Fibroblast of lung (primary cell): ENCODE data around the gene TSPAN2. TPM values are rescaled to one million over a fixed set of nuclear protein-coding genes. Genes with fewer than 3 reads are reported as not detected.
A peak's percentile ranks its signal among the peaks of the same experiment; 100 is the strongest.

Experiments
- DNase-seq, 2 donors: peaks; one replicate each; pipeline versions ENCODE4 v3.0.0 to v3.0.0-alpha.2; 2010; ENCODE audit warnings: low read depth in 2 of 2
- H2AFZ ChIP-seq: 2 replicates; pipeline ENCODE4 v1.5.1; 2012; ENCODE audit warnings: low read length, control low read depth, inconsistent platforms
- H3K27ac ChIP-seq: 2 replicates; pipeline ENCODE4 v1.5.1; 2011; ENCODE audit warnings: low read length, control low read depth; ENCODE audit not compliant: insufficient read depth
- H3K27me3 ChIP-seq: 2 replicates; pipeline ENCODE4 v1.5.1; 2011; ENCODE audit warnings: mild to moderate bottlenecking, low read length; ENCODE audit not compliant: control insufficient read depth, insufficient read depth
- H3K36me3 ChIP-seq: 2 replicates; pipeline ENCODE4 v1.5.1; 2011; ENCODE audit warnings: low read length; ENCODE audit not compliant: control insufficient read depth, insufficient read depth
- H3K4me1 ChIP-seq: 2 replicates; pipeline ENCODE4 v1.5.1; 2011; ENCODE audit warnings: low read length; ENCODE audit not compliant: control insufficient read depth, insufficient read depth; ENCODE audit errors: extremely low read depth
- H3K4me2 ChIP-seq: 2 replicates; pipeline ENCODE4 v1.5.1; 2011; ENCODE audit warnings: low read length, control low read depth; ENCODE audit not compliant: insufficient read depth; ENCODE audit errors: extremely low read depth
- H3K4me3 ChIP-seq, 4 experiments: fragments of 200-600 bp in 1 of 4; sonication (generic) in 1 of 4; replicated peaks in 1 of 4; 2 replicates each; pipeline ENCODE4 v1.5.1; 2011 to 2016; ENCODE audit warnings: low read length in 4 of 4, low read depth in 3 of 4, mild to moderate bottlenecking in 3 of 4, control low read depth in 2 of 4, inconsistent platforms in 1 of 4, mixed read lengths in 1 of 4; ENCODE audit not compliant: insufficient read depth in 1 of 4; ENCODE audit errors: control extremely low read depth in 1 of 4
- H3K79me2 ChIP-seq: 2 replicates; pipeline ENCODE4 v1.5.1; 2012; ENCODE audit warnings: mild to moderate bottlenecking, low read length, inconsistent platforms; ENCODE audit not compliant: control insufficient read depth, insufficient read depth
- H3K9ac ChIP-seq: 2 replicates; pipeline ENCODE4 v1.5.1; 2011; ENCODE audit warnings: mild to moderate bottlenecking, low read length, control low read depth; ENCODE audit not compliant: insufficient read depth
- H3K9me3 ChIP-seq: 2 replicates; pipeline ENCODE4 v1.5.1; 2012; ENCODE audit warnings: low read depth, low read length; ENCODE audit not compliant: control insufficient read depth, insufficient read depth
- H4K20me1 ChIP-seq: 2 replicates; pipeline ENCODE4 v1.5.1; 2011; ENCODE audit warnings: low read length; ENCODE audit not compliant: control insufficient read depth, insufficient read depth; ENCODE audit errors: extremely low read depth
- CTCF ChIP-seq, 2 donors: IDR thresholded peaks in 1 of 2; conservative IDR thresholded peaks in 1 of 2; 1 replicate in 1 of 2; 2 replicates in 1 of 2; pipeline ENCODE4 v1.5.1; 2011 to 2012; ENCODE audit warnings: low read length in 2 of 2, control low read depth in 1 of 2, inconsistent platforms in 1 of 2, low read depth in 1 of 2, mild to moderate bottlenecking in 1 of 2
- EZH2 ChIP-seq: IDR thresholded peaks from 2 replicates; pipeline ENCODE4 v1.5.1; 2012; ENCODE audit warnings: low read length, control low read depth, mild to moderate bottlenecking; ENCODE audit errors: missing control alignments
- polyA plus RNA-seq, 2 donors: library from polyadenylated mRNA; depleted of rRNA in 1 of 2; stranded (reverse) in 1 of 2; unstranded in 1 of 2; fragments of >200 nt; gene quantifications; 2 replicates each; pipeline ENCODE4 v1.2.1, GENCODE V29; 2011 to 2012; ENCODE audit warnings: missing spikeins in 1 of 2
- total RNA-seq: library from RNA; depleted of rRNA; stranded (reverse); fragments of >200 nt; gene quantifications from 2 replicates; pipeline ENCODE4 v1.2.1, GENCODE V29; 2014

Gene TSPAN2
- total and polyA plus RNA-seq, 2 donors (not counting 1 experiment from before 2014, with no cell fraction given) = 0.08 to 0.66 TPM

DNA sequence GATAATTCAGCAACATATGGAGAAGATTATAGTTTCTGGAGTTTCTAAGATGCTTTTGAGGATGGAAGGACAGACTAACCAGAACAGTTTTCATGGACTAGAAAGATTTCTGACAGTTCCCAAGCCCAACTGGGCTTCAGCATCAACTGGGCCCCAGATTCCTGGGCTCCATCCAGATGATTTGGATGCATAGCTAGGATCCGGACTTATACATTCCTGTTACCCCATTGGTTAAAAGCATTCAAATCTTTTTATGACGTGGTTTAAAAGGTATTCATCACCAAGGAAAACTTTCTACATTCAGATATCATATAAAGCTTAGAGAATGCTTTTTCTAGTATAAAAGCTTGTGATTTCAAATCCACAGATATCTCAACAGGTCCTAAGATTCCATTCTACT lies 30.0 kb downstream of the TSPAN2 start:
- Histone ChIP-seq H3K79me2 (no peaks in the 10 kb centered on the region), H3K4me3 (no peak overlapping the region), H3K9me3 (no peaks in the 10 kb centered on the region), H3K9ac (no peak overlapping the region), H3K4me1 (no peaks in the 10 kb centered on the region), H3K27me3 (no peaks in the 10 kb centered on the region), H4K20me1 (no peaks in the 10 kb centered on the region), H2AFZ (no peak overlapping the region), H3K27ac (no peak overlapping the region), H3K36me3 (no peaks in the 10 kb centered on the region), H3K4me2 (no peak overlapping the region)
- TF ChIP-seq EZH2 (no peak), CTCF (conservative IDR thresholded peaks at IDR 0.05 in 1 of 2, IDR thresholded peaks at IDR 0.05 in 1 of 2; ENCODE audit: low read depth in 1 of 2, low read length in 2 of 2) (no peak)
- DNase-seq = peak in 1 of 2 donors; percentile 19

- H4K20me1 ChIP-seq = no peaks in the 10 kb centered on the region
- no peak overlapping the region for H3K4me3 ChIP-seq
- TF ChIP-seq CTCF (conservative IDR thresholded peaks at IDR 0.05 in 1 of 2, IDR thresholded peaks at IDR 0.05 in 1 of 2; ENCODE audit: low read depth in 1 of 2, low read length in 2 of 2) = no peak
- TF ChIP-seq EZH2 = no peak
- no peak overlapping the region for H3K4me2 ChIP-seq
- H3K9ac ChIP-seq = no peak overlapping the region
- no peak for DNase-seq
- no peak overlapping the region for H3K27ac ChIP-seq
- no peaks in the 10 kb centered on the region for H3K4me1 ChIP-seq
- H2AFZ ChIP-seq = no peak overlapping the region
- H3K27me3 ChIP-seq = no peaks in the 10 kb centered on the region
- H3K9me3 ChIP-seq = no peaks in the 10 kb centered on the region
- no peaks in the 10 kb centered on the region for H3K36me3 ChIP-seq
- H3K79me2 ChIP-seq = no peaks in the 10 kb centered on the region
These were observed 31.5 kb downstream of the TSPAN2 start for GRCh38 chr1:115057661-115058254.

GRCh38 chr1:115056395-115056798 lies 32.9 kb downstream of the TSPAN2 start:
- Histone ChIP-seq H2AFZ (no peak overlapping the region), H4K20me1 (no peaks in the 10 kb centered on the region), H3K4me3 (peak overlapping the region in 1 of 4 experiments; percentile 17), H3K36me3 (no peaks in the 10 kb centered on the region), H3K27me3 (no peaks in the 10 kb centered on the region), H3K27ac (no peak overlapping the region), H3K4me2 (peak overlapping the region; percentile 15), H3K9me3 (no peaks in the 10 kb centered on the region), H3K4me1 (no peaks in the 10 kb centered on the region), H3K9ac (no peak overlapping the region), H3K79me2 (no peaks in the 10 kb centered on the region)
- TF ChIP-seq EZH2 = no peak
- TF ChIP-seq CTCF (conservative IDR thresholded peaks at IDR 0.05 in 1 of 2, IDR thresholded peaks at IDR 0.05 in 1 of 2; ENCODE audit: low read depth in 1 of 2, low read length in 2 of 2) = no peak
- peak; percentile 17 to 88 for DNase-seq
